GM03348 (cell line): ENCODE results near the gene COTL1.

Experiments used
- DNase-seq: peaks from one replicate; pipeline ENCODE4 v3.0.0; 2012; ENCODE audit warnings: low spot score

COTL1 gene

DNA sequence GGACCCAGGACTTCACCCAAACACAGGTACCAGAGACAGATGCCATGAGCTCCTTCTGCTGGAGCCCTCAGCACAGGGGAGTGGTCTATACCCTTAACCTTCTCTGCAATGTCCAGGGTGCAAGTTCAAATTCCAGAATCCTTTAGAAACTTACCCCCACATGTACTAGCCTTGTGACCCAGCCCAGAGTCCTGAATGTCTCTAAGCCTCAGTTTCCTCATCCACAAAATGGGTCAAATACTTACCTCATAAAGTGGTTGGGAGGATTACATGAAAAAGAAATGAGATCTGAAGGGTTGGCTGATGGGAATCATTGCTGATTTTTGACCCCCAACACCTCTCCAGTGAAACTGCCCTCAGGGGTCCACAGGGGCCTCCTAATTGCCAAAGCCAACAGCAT is 21.7 kb downstream of the COTL1 start:
- no peak for DNase-seq

DNA sequence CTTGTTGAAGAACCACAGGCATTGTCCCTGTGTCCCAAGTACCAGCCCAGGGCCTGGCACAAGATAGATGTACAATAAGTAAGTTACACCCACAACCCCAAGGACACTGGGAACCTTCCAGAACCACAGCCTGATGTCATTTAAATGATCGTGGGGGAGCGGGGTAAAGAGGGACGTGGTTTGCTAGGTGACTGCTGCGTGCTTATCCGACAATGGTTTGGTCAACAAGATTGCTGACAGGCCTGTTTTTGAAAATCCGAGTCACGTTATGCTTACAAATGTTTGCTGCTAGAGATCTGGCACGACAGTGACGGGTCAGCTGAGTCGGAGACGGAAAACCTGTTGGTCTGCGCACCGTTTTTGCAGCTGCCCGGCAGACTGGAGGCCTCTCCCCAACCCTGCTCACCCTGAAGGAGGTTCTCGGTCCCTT is 22.8 kb downstream of the COTL1 start:
- DNase-seq = no peak

GRCh38 chr16:84594725-84595038 is 23.2 kb downstream of the COTL1 start:
- no peak for DNase-seq

- no peak for DNase-seq
Observed at GRCh38 chr16:84593825-84594724, 23.8 kb downstream of the COTL1 start.

- no peak for DNase-seq
Observed at GRCh38 chr16:84592718-84593117, 25.2 kb downstream of the COTL1 start.

DNA sequence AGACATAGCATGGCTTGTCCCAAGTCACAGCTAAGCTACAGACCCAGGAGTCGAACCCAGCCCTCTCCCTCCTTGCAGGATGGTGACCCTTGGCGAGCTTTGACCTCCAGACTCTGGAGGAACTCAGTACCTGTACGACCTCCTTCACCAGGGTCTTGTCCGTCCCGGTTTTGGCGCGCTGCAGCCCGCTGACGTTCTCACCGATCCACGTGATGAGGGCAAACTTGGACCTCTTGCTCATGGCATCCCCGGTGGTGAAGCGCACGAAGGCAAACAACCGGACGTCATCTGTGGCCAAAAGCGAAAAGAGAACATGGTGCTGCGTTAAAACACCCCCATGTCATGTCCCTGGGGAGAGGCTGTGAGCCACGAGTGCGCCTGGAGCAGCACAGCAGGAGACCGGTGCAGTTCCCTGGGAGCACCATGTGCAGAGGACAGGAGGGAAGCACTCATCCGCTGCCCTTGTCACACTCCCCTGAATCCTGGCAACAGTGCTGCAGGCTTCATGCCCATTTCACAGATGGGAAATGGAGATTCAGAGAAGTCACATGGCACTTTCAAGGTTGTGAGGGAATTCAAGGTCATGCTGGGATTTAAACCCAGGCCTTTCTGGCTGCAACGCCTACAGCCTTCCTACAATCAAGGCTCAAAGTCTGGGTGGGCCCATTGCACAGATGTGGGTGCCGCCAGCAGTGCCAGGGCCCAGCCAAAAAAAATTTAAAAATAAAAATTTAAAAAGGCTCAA is 27.7 kb downstream of the COTL1 start:
- no peak for DNase-seq

DNA sequence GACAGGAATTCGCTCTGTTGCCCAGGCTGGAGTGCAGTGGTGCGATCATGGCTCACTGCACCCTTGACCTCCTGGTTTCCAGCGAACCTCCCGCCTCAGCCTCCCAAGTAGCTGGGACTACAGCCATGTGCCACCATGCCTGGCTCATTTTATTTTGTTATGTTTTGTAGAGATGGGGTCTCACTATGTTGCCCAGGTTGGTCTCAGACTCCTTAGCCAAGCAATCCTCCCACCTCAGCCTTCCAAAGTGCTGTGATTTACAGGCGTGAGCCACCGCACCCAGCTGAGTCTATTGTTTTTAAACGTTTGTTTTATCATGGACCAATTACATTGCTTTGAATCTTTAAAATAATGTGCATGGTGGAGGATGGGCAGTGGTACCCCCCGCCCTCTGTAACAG is 28.9 kb downstream of the COTL1 start:
- no peak for DNase-seq

DNA sequence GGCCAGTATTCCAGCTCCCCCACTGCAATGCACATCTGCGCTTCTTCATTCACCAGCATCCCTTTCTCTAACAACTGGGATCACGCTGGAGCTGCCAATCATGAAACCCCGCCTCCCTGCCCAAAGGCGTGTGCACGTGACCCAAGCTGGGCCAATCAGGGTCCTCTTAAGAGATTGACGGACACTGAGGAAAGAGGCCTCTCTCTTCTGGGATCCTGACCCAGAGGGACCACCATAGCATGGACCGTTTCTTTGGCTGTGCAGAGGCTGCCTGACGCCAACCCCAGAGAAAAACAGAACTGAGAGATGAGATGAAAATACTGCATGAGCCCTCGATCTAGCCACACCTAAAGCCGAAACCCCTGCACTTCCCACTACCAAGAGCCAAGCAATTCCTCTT is 32.0 kb downstream of the COTL1 start:
- no peak for DNase-seq

DNA sequence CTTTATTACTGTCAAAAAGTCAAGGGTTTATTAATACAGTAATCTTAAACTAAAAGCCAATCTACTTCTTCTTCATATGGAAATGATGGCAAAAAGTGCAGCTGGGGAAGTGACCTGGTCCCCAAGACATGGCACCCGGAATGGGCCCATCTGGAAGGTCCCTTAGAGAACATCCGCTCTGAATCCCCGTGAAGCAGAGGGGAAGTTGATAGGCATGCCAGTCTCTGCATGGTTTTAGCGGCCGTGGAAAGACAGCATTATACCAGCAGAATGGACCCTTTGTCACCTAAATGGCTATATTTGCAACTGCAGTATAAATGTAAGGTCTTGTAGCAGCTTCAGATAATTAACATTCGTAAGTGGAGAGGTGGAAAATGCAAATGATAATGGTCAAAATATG is 32.4 kb downstream of the COTL1 start:
- DNase-seq = no peak

DNA sequence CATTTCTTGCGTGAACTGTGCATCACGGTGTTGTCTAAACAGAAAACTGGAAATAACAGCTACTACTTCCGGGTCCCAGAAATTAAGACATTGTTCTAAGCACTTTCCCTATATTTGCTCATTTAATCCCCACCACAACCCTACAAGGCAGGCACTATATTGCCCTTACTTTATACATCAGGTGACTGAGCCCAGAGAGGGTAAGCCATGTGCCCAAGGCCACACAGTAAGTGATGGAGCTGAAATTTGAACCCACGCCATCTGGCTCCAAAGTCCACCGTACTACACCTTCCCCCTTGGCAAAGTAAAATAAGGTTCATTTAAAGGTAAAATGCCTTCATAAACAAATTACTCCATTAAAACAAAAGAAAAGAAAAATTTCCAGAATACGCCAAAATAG is 33.2 kb downstream of the COTL1 start:
- no peak for DNase-seq

DNA sequence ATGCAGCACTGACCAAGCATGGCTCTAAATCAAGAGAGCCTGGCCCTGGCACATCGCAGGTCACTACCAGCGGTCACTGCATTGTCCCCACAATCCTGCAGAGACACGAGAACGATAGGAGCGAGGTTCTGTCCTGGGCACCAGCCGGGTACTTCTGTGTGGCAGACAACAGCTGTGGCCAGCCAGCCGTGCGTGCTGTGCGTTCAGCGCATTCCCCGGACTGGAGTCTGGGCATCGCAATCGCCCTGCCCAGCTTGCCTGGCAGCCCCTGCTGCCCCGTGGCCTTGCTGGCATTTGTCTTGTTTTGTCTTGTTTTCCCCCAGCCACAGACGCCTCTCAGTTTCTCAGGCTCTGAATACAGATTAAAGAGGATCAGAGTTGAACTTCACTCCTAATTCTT is 33.9 kb downstream of the COTL1 start:
- DNase-seq = no peak

DNA sequence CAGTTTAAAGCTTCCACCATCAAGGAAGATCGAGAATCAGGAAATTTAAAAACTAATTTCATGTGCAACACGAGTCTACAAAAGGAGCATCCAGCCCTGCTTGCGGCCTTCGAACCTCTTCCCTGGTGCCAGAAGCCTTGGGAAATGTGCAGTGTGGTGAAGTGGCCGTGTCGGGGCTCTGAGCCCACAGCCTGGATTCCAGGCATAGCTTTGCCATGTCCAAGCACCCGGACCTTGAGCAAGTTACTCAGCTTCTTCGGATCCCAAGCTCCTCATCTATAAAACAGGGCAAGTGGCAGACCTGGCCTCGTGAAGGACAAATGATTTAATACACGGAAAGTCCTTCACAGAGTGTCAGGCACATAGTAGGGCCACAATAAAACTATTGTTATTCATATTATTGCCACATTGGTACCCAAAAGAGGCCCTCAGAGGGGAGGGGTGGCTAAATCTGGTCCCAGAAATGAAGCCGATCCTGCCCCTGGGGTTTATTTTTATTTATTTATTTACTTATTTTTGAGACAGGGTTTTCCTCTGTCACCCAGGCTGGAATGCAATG is 34.8 kb downstream of the COTL1 start:
- DNase-seq = peak; percentile 89

- no peak for DNase-seq
Observed at GRCh38 chr16:84581158-84581557, 36.7 kb downstream of the COTL1 start.

DNA sequence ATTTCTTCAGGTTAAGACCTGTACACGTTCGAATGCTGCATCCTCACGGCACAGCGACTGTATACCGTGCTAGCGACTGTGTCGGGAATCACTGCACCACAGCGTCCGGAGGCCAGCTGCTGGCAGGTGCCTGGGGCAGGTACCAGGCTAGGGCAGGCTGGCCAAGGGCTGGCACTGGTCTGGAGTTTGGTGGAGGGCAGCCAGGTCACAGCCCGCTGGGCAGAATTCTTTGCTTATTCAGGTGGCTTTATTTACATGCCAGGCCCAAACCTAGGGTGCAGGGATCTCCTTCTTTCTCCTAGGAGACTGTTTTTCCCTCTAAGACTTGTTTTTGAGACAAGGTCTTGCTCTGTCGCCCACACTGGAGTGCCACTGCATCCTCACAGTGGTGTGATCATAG is 37.9 kb downstream of the COTL1 start:
- no peak for DNase-seq

- no peak for DNase-seq
Observed at GRCh38 chr16:84578538-84579126, 39.2 kb downstream of the COTL1 start.

DNA sequence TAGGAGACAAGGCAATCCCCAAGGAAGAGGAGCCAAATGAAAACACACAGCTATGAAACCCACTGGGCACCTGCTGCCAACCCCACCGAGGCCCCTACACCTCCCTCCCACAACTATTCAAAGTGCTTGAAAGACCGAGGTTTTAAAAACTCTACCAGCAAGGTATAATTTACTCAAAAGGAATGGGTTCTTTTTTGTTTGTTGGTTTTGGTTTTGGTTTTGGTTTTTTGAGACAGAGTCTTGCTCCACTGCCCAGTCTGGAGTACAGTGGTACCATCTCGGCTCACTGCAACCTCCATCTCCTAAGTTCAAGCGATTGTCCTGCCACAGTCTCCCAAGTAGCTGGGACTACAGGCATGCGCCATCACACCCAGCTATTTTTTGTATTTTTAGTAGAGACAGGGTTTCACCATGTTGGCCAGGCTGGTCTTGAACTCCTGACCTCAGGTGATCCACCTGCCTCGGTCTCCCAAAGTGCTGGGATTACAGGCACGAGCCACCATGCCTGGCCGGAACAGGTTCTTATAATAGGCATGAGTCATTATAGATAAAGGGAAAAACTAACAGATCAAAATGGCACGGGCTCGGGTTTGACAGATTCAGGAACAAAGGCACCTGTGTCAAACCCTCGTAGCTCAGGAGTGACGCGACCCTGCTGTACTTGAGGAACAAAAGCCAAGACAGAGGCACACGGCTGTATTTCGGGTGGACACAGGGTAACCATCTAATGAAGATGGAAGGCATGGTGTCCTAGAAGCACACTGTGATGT is 40.7 kb downstream of the COTL1 start:
- DNase-seq = no peak

DNA sequence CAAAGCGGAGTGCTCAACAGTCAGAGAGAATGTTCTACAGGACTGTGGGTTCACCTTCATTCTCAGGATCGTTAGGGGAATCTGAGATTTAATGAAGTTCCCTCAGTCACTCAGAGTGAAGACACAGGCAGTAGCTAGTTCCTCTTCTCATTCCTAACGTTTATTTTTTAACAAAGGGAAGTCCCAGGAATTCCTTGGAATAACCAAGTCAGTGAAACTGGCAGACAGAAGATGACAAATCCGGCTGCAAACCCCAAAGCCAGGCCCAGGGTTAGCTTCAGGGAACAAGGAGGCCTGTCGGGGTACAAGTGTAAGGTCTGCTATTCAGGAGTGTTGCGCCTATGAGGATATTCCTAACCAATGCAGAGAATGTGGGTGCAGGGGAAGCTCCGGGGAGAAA is 42.0 kb downstream of the COTL1 start:
- no peak for DNase-seq

GRCh38 chr16:84574191-84574590 is 43.7 kb downstream of the COTL1 start:
- DNase-seq = no peak

- no peak for DNase-seq
Observed at GRCh38 chr16:84572096-84572495, 45.8 kb downstream of the COTL1 start.

- no peak for DNase-seq
Observed at GRCh38 chr16:84571506-84571905, 46.4 kb downstream of the COTL1 start.

- no peak for DNase-seq
Observed at GRCh38 chr16:84570739-84571403, 47.0 kb downstream of the COTL1 start.
